NT2/D1 (cell line): ENCODE data around the gene TBCD.

Experiments
- YY1 ChIP-seq: IDR thresholded peaks from 2 replicates; pipeline ENCODE4 v1.6.1; 2011; ENCODE audit not compliant: insufficient read length, insufficient read depth
- ZNF274 ChIP-seq: IDR thresholded peaks from 2 replicates; pipeline ENCODE4 v1.6.1; 2011; ENCODE audit warnings: mild to moderate bottlenecking, low read depth, low read length

DNA sequence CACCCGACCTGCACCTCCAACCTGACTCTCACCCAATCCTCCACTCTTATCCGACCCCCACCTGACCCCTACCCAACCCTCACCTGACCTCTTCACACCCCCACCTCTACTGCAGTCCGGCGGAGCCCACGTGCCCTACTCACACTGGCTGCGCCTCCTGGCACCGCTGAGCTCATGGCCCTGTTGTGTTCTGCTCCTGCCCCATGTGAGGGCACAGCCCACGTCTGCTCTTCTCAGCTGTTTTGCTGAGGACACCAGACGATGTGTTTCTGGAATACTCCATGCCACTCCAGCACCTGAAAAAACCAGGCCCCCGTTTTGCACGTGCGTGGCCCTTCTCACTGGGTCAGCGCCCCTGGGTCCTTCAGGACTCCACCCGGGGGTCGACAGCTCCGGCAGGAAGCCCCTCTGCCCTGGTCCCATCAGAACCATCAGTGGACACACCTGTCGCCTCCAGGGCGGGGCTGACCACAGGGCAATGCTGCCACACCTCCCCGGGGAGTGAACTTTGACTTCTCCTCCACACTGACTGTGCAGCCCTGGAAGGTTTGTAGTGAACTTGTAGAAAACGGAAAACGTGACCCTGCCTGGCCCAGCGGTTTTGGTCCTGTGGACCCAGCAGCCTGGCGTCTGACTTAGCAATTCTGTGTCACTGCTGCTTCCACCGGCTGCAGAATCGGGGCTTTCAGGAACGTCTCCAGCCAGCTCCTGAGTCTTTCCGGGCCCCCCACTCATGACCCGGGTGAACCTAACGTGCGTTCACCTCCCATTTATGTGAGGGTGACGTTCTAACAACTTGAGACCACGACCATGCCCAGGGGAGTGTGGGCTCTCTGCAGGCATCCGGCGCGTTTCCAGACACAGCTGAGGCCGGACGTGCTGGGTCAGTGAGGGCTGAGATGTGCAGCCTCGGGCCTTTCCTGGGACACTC lies 47.7 kb upstream of the TBCD start:
- TF ChIP-seq ZNF274 (no peak), YY1 (no peak)
